GM12891 (cell line): ENCODE data around the gene ELP5.

Experiments used
- DNase-seq: peaks from one replicate; pipeline ENCODE4 v3.0.0; 2011; ENCODE audit warnings: low spot score; ENCODE audit not compliant: insufficient read length
- FAIRE-seq: peaks from 2 replicates; lab custom pipeline; 2011; peaks lifted over from hg19 to GRCh38; lab: Jason Lieb, UNC
- PAX5 ChIP-seq: IDR thresholded peaks from 2 replicates; pipeline ENCODE4 v1.6.1; 2011; ENCODE audit warnings: low read length, moderate library complexity, mild to moderate bottlenecking; ENCODE audit not compliant: insufficient read depth, severe bottlenecking
- POLR2A ChIP-seq: IDR thresholded peaks from 2 replicates; pipeline ENCODE4 v1.6.1; 2011; ENCODE audit warnings: low read depth, low read length, control low read depth
- POLR2AphosphoS5 ChIP-seq: IDR thresholded peaks from 2 replicates; pipeline ENCODE4 v1.6.1; 2011; ENCODE audit warnings: low read depth, low read length, control low read depth
- POU2F2 ChIP-seq: IDR thresholded peaks from 2 replicates; pipeline ENCODE4 v1.6.1; 2011; ENCODE audit warnings: low read depth, mild to moderate bottlenecking, control low read depth, low read length, moderate library complexity
- SPI1 ChIP-seq: IDR thresholded peaks from 2 replicates; pipeline ENCODE4 v1.6.1; 2011; ENCODE audit warnings: low read depth, low read length, control low read depth
- TAF1 ChIP-seq: IDR thresholded peaks from 2 replicates; pipeline ENCODE4 v1.6.1; 2011; ENCODE audit warnings: low read depth, low read length, control low read depth

ELP5 gene

DNA sequence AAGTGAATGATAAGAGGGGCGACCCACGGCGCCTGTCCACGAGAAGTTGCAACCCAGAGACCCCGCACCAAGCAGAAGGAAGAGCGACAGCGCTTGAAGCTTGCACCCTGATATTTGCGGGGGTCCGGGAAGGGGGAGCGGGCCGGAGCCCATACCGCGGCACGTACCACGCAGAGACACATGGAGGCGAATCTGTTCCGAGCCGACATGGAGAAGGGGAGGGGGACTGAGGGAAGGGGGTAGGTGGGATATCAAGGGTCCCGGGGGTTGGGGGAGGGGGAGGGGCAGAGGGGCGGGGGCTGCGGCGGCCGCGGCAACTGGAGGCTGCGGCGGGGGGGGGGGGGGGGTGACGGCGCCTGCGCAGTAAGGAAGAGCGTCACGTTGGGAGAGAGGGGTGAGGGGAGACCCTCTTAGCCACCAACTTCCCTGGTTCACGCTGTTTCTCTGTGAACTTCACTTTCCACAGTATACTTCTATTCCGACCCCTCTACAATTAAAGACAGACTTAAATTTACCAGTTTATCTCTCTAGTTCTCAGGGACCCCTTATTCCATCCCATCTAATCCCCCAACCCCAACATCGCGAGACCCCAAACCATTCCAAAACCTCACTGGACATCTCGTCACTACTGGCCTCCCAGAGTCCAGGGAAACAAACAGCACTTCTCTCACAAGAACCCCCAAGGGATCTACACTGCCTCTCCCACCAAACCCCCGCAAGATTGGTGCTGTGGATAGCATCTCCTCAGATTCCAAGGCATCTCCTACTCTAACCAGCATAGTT is 40.3 kb upstream of the ELP5 start:
- no peak for DNase-seq
- TF ChIP-seq POLR2AphosphoS5 (no peak), TAF1 (no peak), POU2F2 (no peak), PAX5 (no peak), POLR2A (no peak), SPI1 (no peak)
- no peak for FAIRE-seq

DNA sequence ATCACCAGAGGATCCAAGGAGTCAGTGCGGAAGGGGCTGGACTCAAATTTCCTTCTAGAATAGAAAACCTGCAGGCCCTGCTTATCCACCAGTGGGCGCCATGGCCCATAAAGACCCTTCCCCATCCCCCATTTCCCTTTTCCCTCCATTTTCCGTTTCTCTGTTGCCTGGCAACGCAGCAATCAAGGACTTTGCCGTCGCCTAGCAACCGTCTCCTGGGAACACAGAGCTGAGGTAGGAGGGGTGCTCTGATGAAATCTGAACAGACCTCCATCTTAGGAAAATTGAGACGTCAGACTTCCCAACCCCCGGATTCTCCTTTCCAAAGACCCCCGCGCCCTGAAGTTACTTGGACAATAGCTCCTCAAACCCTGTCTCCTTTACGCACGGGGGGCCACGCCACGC is 38.1 kb upstream of the ELP5 start:
- FAIRE-seq (no peak), DNase-seq (no peak)
- no peak for TF ChIP-seq POLR2A
- no peak for TF ChIP-seq SPI1
- TF ChIP-seq TAF1 = no peak
- no peak for TF ChIP-seq PAX5
- no peak for TF ChIP-seq POU2F2
- no peak for TF ChIP-seq POLR2AphosphoS5

DNA sequence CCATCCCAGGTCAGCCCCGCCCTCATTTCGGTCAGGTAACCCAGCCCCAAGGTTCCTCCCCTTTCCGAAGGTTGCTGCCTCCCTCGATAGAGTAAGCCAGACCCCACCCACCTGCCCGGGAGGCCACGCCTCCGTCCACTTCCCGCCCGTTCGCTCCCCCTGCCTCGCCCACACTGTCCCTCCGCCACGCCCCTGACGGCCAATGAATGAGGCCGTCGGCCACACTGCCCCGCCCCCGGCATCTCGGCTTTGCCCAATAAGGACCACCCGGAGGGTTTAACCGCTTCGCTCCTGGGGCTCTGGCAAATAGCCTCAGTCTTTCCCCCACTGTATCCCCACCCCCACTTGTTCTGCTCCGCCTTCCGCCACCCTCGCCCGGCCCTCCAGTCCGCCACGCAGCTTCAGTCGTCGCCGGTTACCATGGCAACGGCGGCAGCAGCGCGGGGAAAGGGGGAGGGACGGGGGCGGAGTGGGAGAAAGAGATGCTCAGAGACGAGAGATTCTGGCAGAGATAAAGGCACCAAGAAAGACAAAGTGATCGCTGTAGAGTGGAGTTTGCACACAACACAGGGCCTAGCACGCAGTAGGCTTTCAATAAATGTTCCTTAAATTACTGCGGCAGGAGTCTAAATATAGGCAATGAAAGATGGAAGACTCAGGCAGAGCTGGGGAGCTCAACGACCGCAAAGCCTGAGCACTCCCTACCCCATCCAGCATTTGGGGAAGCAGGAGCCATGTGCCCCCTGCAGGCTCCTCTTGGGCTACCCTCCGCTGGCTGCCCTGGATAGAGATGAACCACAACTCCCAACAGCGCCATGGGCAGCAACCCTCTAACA is 37.5 kb upstream of the ELP5 start:
- FAIRE-seq (peak; percentile 100), DNase-seq (peak; percentile 96)
- TF ChIP-seq SPI1 (0 out of 2 replicates have a peak, but pooled peaks have one; percentile 15), POLR2A (no peak), POU2F2 (peak; percentile 31; the same call in 1 of the 2 replicates)

DNA sequence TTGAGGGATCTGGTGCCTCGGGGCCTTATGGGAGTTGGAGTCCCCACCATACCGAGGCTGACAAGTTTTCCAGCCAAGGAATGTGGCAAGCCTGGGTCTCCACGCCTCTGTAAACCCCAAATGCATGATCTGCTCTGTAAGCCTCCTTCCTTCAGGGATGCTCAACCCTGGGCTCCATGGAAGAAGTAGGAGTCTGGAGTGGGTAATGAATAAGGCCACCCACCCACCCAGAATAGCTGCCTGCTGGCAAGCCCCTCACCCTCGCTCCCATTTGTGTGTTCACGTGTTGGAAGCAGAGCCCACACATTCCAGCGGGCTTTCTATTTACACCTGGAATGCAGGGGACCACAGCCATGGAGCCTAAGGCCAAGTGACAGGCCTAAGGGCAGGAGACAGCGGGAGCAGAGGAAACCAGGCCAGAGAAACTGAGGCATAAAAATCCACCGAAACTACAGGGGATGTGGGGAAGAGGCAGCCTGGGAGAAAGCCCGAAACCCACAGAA is 36.8 kb upstream of the ELP5 start:
- no peak for FAIRE-seq
- no peak for DNase-seq
- TF ChIP-seq TAF1 (no peak), POLR2A (no peak), POLR2AphosphoS5 (no peak), POU2F2 (no peak), SPI1 (no peak), PAX5 (no peak)

DNA sequence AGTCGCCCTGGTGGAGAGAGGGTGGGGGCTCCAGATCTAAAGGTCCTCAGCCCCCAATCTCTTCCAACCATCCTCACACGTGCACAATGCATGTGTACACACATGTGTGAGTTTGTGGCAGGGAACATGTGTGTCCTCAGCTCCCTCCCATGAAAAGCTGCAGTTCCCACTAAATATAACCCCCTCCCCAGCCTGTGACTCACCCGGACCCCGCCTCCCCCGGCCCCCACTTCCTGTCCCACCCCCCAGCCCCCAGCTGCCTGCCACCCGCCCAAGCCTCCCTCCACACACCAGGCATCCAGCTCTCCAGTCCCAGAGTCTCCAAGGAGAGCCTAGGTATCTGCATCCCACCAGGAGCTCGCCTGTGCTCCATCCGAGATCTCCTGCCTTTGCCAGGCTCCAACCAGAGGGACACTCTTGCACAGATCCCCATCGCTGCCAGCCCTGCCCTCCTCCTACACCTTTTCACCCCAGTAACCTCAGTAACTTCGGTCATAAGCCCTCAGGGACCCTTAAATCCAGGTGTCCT is 36.3 kb upstream of the ELP5 start:
- TF ChIP-seq POU2F2 (no peak), POLR2A (no peak), TAF1 (no peak), PAX5 (no peak), SPI1 (no peak), POLR2AphosphoS5 (no peak)
- FAIRE-seq (peak; percentile 75), DNase-seq (no peak)

DNA sequence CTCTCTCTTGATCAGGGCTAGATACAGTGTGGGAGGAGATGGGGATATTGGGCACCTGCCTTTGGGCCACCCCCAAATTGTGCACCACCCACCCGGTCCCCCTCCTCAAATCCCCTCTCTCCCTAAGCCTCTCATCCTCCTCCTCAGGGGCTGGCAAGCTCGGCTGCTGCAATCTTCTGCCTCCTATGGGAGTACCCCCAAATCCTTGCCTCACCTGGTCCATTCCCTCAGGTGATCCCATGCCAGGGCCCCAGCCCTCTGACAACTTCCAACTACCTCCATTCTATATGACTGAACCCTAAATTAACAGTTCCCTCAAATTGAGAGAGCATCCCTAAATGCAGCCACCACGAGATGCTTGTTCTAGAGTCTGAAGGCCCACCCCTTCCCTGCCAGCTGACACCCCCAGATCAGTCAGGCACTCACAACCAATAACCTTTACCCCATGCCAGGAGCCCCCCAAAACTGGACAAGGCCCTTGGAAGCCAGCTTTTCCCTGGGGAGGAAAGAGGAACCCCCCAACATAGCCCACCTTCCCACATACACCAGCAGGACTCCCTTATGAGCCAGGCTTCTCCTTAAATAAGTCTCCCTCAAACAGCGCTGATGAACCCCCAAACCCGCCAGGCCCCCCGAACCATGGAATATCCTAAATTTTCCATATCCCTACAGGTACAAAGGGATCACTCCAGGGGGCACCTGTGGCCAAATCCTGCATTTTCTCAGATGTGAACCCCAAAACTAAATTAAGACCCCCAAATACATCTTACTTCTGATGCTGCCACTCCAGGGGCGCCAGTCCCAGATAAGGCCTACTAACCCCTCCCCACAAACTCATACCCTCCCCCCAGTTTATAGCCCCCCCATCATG is 35.5 kb upstream of the ELP5 start:
- TF ChIP-seq POLR2AphosphoS5 (no peak), SPI1 (no peak), POU2F2 (no peak), POLR2A (no peak)
- FAIRE-seq (peak; percentile 9), DNase-seq (no peak)

DNA sequence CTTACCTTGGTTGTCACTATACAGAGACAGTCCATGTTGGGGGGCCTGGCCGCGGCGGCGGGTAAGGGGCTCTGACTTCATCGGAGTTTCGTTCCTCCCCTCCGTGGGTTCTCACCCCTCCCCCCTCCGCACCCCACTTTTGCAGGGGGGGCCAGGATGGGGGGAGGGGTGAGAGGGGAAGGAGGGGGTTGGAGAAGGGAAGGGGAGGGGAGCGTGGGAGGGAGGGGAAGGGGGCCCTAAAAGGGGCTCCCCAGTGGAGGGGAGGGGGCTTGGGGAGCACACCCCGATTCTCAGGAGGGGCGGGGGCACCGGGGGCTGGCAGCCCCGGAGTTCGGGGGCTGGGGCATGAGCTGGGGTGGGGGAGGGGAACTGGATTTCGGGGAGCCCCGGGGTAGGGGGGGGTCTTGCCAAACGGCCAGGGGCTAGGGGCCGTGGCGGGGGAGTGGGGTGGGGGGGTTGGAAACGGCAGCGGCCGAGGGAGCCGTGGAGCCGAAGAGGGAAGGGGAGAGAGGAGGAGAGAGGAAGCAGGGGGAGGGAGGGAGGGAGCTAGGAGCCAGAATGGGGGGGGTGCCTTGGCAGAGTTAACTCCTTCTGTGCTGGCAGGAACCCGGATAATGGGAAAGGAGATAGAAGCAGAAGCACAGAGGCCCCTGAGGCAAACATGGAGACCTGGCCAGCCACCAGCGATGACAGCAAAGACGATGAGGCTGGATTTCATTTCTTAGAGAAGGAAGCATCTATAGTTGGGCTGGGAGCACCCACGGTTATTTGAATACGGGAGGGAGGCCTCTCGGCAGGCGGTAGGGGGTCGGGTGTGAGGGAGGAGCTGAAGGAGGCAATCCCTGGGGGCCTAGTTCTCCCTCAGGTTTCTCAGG is 34.7 kb upstream of the ELP5 start:
- DNase-seq (no peak), FAIRE-seq (peak; percentile 52)
- peak; percentile 33 for TF ChIP-seq TAF1
- no peak for TF ChIP-seq PAX5

DNA sequence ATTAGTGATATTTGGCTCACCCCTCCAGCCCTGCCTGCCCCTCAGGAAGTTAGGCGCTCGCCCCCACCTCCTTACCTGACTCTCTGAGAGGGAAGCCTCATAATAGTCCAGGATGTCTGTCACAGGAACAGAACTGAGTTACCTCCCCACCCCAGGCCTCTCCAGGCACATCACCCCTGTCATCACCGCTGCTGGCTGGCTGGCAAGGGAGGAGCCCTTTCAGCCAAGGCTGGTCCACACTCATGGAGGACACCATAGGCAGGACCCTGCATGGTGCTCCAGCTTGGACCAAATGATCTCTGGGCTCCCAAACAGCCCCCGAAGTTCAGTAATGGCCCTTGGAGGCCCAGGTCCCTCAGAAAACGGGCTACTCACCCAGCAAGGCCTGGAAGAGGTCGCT is 33.8 kb upstream of the ELP5 start:
- no peak for DNase-seq
- FAIRE-seq = peak; percentile 33
- no peak for TF ChIP-seq POU2F2
- no peak for TF ChIP-seq TAF1
- TF ChIP-seq POLR2A = no peak
- TF ChIP-seq PAX5 = no peak
